Epithelial cell of esophagus (primary cell): ENCODE data around the gene IFNGR2.

Experiments
- DNase-seq: peaks from one replicate; pipeline ENCODE4 v3.0.0; 2010; ENCODE audit warnings: low read depth
- H3K4me3 ChIP-seq: 2 replicates; pipeline ENCODE4 v1.5.1; 2011; ENCODE audit warnings: mild to moderate bottlenecking, low read length, control low read depth
- CTCF ChIP-seq: IDR thresholded peaks from 2 replicates; pipeline ENCODE4 v1.5.1; 2011; ENCODE audit warnings: low read depth, mild to moderate bottlenecking, low read length, control low read depth, inconsistent platforms; ENCODE audit not compliant: insufficient read depth; ENCODE audit errors: missing control alignments

Gene IFNGR2

GRCh38 chr21:33403128-33403785 is at the start of gene IFNGR2:
IFNGR2 (plus strand) TSS chr21:33403413; CDS start chr21:33403544, 131 bp downstream.
- no peak for TF ChIP-seq CTCF
- peak; percentile 41 for DNase-seq
- H3K4me3 ChIP-seq = peak within 1 kb of the TSS; percentile 77

- no peak for DNase-seq
- TF ChIP-seq CTCF = no peak
- H3K4me3 ChIP-seq = no peak overlapping the region
Observed at GRCh38 chr21:33355355-33355754, 47.9 kb upstream of the IFNGR2 start.

- no peak for TF ChIP-seq CTCF
- DNase-seq = no peak
- H3K4me3 ChIP-seq = no peak overlapping the region
Observed at GRCh38 chr21:33355996-33356395, 47.2 kb upstream of the IFNGR2 start.

GRCh38 chr21:33357177-33357576 is 46.0 kb upstream of the IFNGR2 start:
- no peak for TF ChIP-seq CTCF
- no peak for DNase-seq

GRCh38 chr21:33359446-33359845 is 43.8 kb upstream of the IFNGR2 start:
- DNase-seq = no peak
- H3K4me3 ChIP-seq = no peak overlapping the region
- TF ChIP-seq CTCF = no peak

More at GRCh38 chr21:33357177-33357576, 46.0 kb upstream of the IFNGR2 start:
- no peak overlapping the region for H3K4me3 ChIP-seq

- TF ChIP-seq CTCF = no peak
- H3K4me3 ChIP-seq = no peak overlapping the region
- no peak for DNase-seq
Observed at GRCh38 chr21:33360281-33360680, 42.9 kb upstream of the IFNGR2 start.

GRCh38 chr21:33360881-33361602 is 42.2 kb upstream of the IFNGR2 start:
- H3K4me3 ChIP-seq = peak overlapping the region; percentile 13

More at GRCh38 chr21:33360881-33361602, 42.2 kb upstream of the IFNGR2 start:
- peak; percentile 79 for DNase-seq
- TF ChIP-seq CTCF = peak; percentile 88
